ENCODE measurements around the gene NDST3.

NDST3 gene

GRCh38 chr4:118206627-118207026 lies 172.3 kb downstream of the NDST3 start:
- Histone ChIP-seq H3K9ac (ENCODE audit: low read depth, low read length) (no peak overlapping the region), H3K79me2 (ENCODE audit: insufficient read depth, low read length) (peaks cover 6% of the 10 kb centered on the region), H3K4me3 (ENCODE audit: low read depth in 1 of 2, low read length in 2 of 2) (no peak overlapping the region), H3K4me2 (ENCODE audit: insufficient read depth, low read length) (no peak overlapping the region), H2AFZ (ENCODE audit: low read depth, low read length) (no peak overlapping the region), H3K9me3 (ENCODE audit: insufficient read depth, low read length, severe bottlenecking) (peaks cover 28% of the 10 kb centered on the region), H3K4me1 (ENCODE audit: insufficient read depth, low read length) (peaks cover 3% of the 10 kb centered on the region; the same call in 1 of the 2 replicates), H3K27me3 (ENCODE audit: insufficient read depth, low read length, poor library complexity) (no peaks in the 10 kb centered on the region), H4K20me1 (ENCODE audit: insufficient read depth, low read length) (no peaks in the 10 kb centered on the region), H3K27ac (ENCODE audit: low read length) (no peak overlapping the region), H3K36me3 (ENCODE audit: insufficient read depth, low read length) (peaks cover 41% of the 10 kb centered on the region)
- TF ChIP-seq, protein P1, sequence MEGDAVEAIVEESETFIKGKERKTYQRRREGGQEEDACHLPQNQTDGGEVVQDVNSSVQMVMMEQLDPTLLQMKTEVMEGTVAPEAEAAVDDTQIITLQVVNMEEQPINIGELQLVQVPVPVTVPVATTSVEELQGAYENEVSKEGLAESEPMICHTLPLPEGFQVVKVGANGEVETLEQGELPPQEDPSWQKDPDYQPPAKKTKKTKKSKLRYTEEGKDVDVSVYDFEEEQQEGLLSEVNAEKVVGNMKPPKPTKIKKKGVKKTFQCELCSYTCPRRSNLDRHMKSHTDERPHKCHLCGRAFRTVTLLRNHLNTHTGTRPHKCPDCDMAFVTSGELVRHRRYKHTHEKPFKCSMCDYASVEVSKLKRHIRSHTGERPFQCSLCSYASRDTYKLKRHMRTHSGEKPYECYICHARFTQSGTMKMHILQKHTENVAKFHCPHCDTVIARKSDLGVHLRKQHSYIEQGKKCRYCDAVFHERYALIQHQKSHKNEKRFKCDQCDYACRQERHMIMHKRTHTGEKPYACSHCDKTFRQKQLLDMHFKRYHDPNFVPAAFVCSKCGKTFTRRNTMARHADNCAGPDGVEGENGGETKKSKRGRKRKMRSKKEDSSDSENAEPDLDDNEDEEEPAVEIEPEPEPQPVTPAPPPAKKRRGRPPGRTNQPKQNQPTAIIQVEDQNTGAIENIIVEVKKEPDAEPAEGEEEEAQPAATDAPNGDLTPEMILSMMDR (IDR thresholded peaks at IDR 0.05; ENCODE audit: borderline replicate concordance, extremely low read depth, low read length, poor library complexity, severe bottlenecking), result no peak
- no peak for TF ChIP-seq EZH2 (IDR thresholded peaks at IDR 0.05; ENCODE audit: borderline replicate concordance, low read depth, low read length, severe bottlenecking)
- ATAC-seq (ENCODE audit: insufficient read depth, low read depth) (no peak), DNase-seq (no peak)

DNA sequence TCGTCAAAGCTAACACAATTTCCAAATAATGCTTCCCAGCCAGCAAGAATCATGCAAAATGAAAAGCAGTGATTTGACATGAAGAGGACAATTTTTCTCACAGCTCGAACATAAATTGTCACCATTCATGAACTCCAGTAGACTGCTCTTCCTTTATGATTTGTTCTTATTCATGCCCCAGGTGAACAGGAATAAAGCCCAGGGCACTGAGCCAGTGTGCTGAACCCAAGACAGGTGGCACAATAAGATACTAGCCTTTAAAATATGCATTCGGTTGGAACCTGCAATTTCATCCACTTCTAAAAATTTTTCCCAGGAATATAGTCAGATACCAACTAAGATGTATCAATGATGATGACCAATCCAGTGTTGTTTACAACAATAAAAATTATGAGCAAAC lies 178.8 kb downstream of the NDST3 start:
- H3K79me2 ChIP-seq (ENCODE audit: insufficient read depth, low read length), result no peaks in the 10 kb centered on the region
- H3K36me3 ChIP-seq (ENCODE audit: insufficient read depth, low read length), result peaks cover 56% of the 10 kb centered on the region
- ATAC-seq (ENCODE audit: insufficient read depth, low read depth) (no peak), DNase-seq (no peak)
- H3K9ac ChIP-seq (ENCODE audit: low read depth, low read length), result no peak overlapping the region
- H3K4me2 ChIP-seq (ENCODE audit: insufficient read depth, low read length), result no peak overlapping the region
- H3K9me3 ChIP-seq (ENCODE audit: insufficient read depth, low read length, severe bottlenecking), result no peaks in the 10 kb centered on the region
- no peak overlapping the region for H3K27ac ChIP-seq (ENCODE audit: low read length)
- H3K4me3 ChIP-seq (ENCODE audit: low read depth in 1 of 2, low read length in 2 of 2), result no peak overlapping the region
- no peak for TF ChIP-seq EZH2 (IDR thresholded peaks at IDR 0.05; ENCODE audit: borderline replicate concordance, low read depth, low read length, severe bottlenecking)
- TF ChIP-seq, protein P1 (IDR thresholded peaks at IDR 0.05; ENCODE audit: borderline replicate concordance, extremely low read depth, low read length, poor library complexity, severe bottlenecking), result no peak
- no peaks in the 10 kb centered on the region for H3K4me1 ChIP-seq (ENCODE audit: insufficient read depth, low read length)
- H4K20me1 ChIP-seq (ENCODE audit: insufficient read depth, low read length), result no peaks in the 10 kb centered on the region
- H3K27me3 ChIP-seq (ENCODE audit: insufficient read depth, low read length, poor library complexity), result no peaks in the 10 kb centered on the region
- no peak overlapping the region for H2AFZ ChIP-seq (ENCODE audit: low read depth, low read length)

DNA sequence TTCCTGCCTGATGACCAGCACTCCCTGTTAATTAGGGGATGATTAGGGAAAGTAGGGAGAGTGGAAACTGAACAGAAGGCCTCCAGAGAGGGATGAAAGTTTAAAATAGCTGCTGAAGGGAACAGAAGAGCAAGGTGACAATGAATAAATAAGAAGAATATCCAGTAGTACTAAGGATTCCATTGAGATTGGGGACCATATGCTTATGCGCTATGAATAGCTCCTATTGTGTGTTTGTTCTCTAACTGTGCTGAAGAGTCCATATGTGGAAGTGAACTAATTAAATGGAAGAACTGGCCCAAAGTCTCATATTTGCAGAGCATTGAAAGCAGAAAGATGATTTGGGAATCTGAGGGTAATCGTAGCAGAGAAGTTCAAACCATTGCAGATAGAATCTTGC lies 181.5 kb downstream of the NDST3 start:
- no peak for ATAC-seq (ENCODE audit: insufficient read depth, low read depth)

More for the DNA sequence above, 181.5 kb downstream of the NDST3 start:
- Histone ChIP-seq H3K4me3 (ENCODE audit: low read depth in 1 of 2, low read length in 2 of 2) (no peak overlapping the region), H3K27me3 (ENCODE audit: insufficient read depth, low read length, poor library complexity) (no peaks in the 10 kb centered on the region), H3K4me1 (ENCODE audit: insufficient read depth, low read length) (peaks cover 23% of the 10 kb centered on the region), H3K27ac (ENCODE audit: low read length) (no peak overlapping the region; the same call in 1 of the 2 replicates), H4K20me1 (ENCODE audit: insufficient read depth, low read length) (no peaks in the 10 kb centered on the region), H3K9me3 (ENCODE audit: insufficient read depth, low read length, severe bottlenecking) (no peaks in the 10 kb centered on the region), H3K4me2 (ENCODE audit: insufficient read depth, low read length) (no peak overlapping the region), H3K9ac (ENCODE audit: low read depth, low read length) (no peak overlapping the region), H2AFZ (ENCODE audit: low read depth, low read length) (no peak overlapping the region), H3K36me3 (ENCODE audit: insufficient read depth, low read length) (peaks cover 47% of the 10 kb centered on the region), H3K79me2 (ENCODE audit: insufficient read depth, low read length) (0 out of 2 replicates have a peak, but pooled peaks cover 3% of the 10 kb centered on the region)
- TF ChIP-seq EZH2 (IDR thresholded peaks at IDR 0.05; ENCODE audit: borderline replicate concordance, low read depth, low read length, severe bottlenecking), result no peak
- TF ChIP-seq, protein P1 (IDR thresholded peaks at IDR 0.05; ENCODE audit: borderline replicate concordance, extremely low read depth, low read length, poor library complexity, severe bottlenecking), result no peak
- no peak for DNase-seq

All from DND-41 (cell line).